A549 (cell line): ENCODE measurements around the gene CCP110. TPM values are rescaled to one million over a fixed set of nuclear protein-coding genes. Genes with fewer than 3 reads are reported as not detected.
A peak's percentile ranks its signal among the peaks of the same experiment; 100 is the strongest.

Experiments
- ATAC-seq, 2 experiments: fragments of 200-7000 bp in 1 of 2; fragments of >200 bp in 1 of 2; cut with Nextera tagmentation in 1 of 2; cut with Tn5 transposase in 1 of 2; 3 replicates each; pipeline versions ENCODE4 v1.8.0 to v1.9.1; 2018 to 2020; ENCODE audit warnings: mild to moderate bottlenecking in 1 of 2, moderate library complexity in 1 of 2
- CTCF ChIA-PET: fragments of 300-600 bp; sonication (Branson Sonifier 250); formaldehyde crosslinking; extraction: SDS; loops from one replicate; lab custom pipeline; 2021; ENCODE audit warnings: antibody characterized with exemption, inconsistent platforms; lab: Yijun Ruan, JAX
- POLR2A ChIA-PET: fragments of 350-600 bp; formaldehyde crosslinking; extraction: SDS; loops from one replicate; lab custom pipeline; 2021; ENCODE audit warnings: antibody characterized with exemption, inconsistent platforms; lab: Yijun Ruan, JAX
- DNase-seq, 2 experiments: peaks; one replicate each; pipeline versions ENCODE4 v3.0.0 to v3.0.0-alpha.2; 2011 to 2016; ENCODE audit warnings: low read depth in 1 of 2, low spot score in 1 of 2
- FAIRE-seq: peaks from 2 replicates; lab custom pipeline; 2011; peaks lifted over from hg19 to GRCh38; lab: Jason Lieb, UNC
- H3K27ac ChIP-seq, 2 experiments: fragments of >200 bp; sonication (Bioruptor Twin); formaldehyde crosslinking; 3 replicates each; pipeline ENCODE4 v1.5.1; 2016 to 2017
- H3K4me1 ChIP-seq: fragments of >200 bp; sonication (Bioruptor Twin); formaldehyde crosslinking; 3 replicates; pipeline ENCODE4 v1.6.1; 2016
- H3K4me2 ChIP-seq: fragments of >200 bp; sonication (Bioruptor Twin); formaldehyde crosslinking; 3 replicates; pipeline ENCODE4 v1.6.1; 2016
- H3K4me3 ChIP-seq: fragments of >200 bp; sonication (Bioruptor Twin); formaldehyde crosslinking; 3 replicates; pipeline ENCODE4 v1.5.1; 2016
- H3K9me3 ChIP-seq: fragments of >200 bp; sonication (Bioruptor Twin); formaldehyde crosslinking; 3 replicates; pipeline ENCODE4 v1.6.1; 2016
- CBX2 ChIP-seq: fragments of 200-600 bp; sonication (generic); IDR thresholded peaks from 2 replicates; pipeline ENCODE4 v1.6.1; 2016; ENCODE audit warnings: low read depth, mild to moderate bottlenecking, borderline replicate concordance
- CHD2 ChIP-seq: fragments of 150-350 bp; IDR thresholded peaks from 2 replicates; pipeline ENCODE4 v1.6.1; 2014; ENCODE audit warnings: low read length; ENCODE audit not compliant: partially characterized antibody
- CHD4 ChIP-seq: fragments of 200-600 bp; sonication (generic); IDR thresholded peaks from 2 replicates; pipeline ENCODE4 v1.6.1; 2016; ENCODE audit warnings: antibody characterized with exemption, mild to moderate bottlenecking, borderline replicate concordance
- EHF ChIP-seq: fragments of 250-450 bp; sonication (Bioruptor Pico); IDR thresholded peaks from 2 replicates; pipeline ENCODE4 v1.5.0; 2020; ENCODE audit warnings: mild to moderate bottlenecking
- ESRRA ChIP-seq: fragments of 150-350 bp; IDR thresholded peaks from 2 replicates; pipeline ENCODE4 v1.6.1; 2014; ENCODE audit warnings: mild to moderate bottlenecking, low read length, borderline replicate concordance
- FOSL2 ChIP-seq, 2 experiments: fragments of 450-650 bp in 1 of 2; fragments of >200 bp in 1 of 2; sonication (Bioruptor Twin) in 1 of 2; formaldehyde crosslinking; IDR thresholded peaks; 2 replicates each; pipeline versions ENCODE4 v1.5.0 to v1.6.1; 2016 to 2020; ENCODE audit warnings: mild to moderate bottlenecking in 1 of 2, moderate library complexity in 1 of 2
- HDAC2 ChIP-seq: fragments of 200-600 bp; sonication (generic); IDR thresholded peaks from 2 replicates; pipeline ENCODE4 v1.6.1; 2016
- HOXB5 ChIP-seq: fragments of 250-450 bp; sonication (Bioruptor Pico); IDR thresholded peaks from 2 replicates; pipeline ENCODE4 v1.5.0; 2020; ENCODE audit warnings: mild to moderate bottlenecking, moderate library complexity
- JUN ChIP-seq, 2 experiments: fragments of >200 bp; sonication (Bioruptor Twin); formaldehyde crosslinking; IDR thresholded peaks; 2 replicates in 1 of 2; 3 replicates in 1 of 2; pipeline ENCODE4 v1.6.1; 2016 to 2017
- PBX3 ChIP-seq: IDR thresholded peaks from 2 replicates; pipeline ENCODE4 v1.6.1; 2012
- PHF8 ChIP-seq: fragments of 200-600 bp; sonication (generic); IDR thresholded peaks from 2 replicates; pipeline ENCODE4 v1.6.1; 2016; ENCODE audit warnings: low read depth, mild to moderate bottlenecking, antibody characterized with exemption, moderate library complexity, borderline replicate concordance
- POLR2AphosphoS2 ChIP-seq: conservative IDR thresholded peaks from 2 replicates; pipeline ENCODE4 v1.6.1; 2012; ENCODE audit warnings: low read length, improper control_type of control experiment, inconsistent platforms
- RAD21 ChIP-seq, 2 experiments: fragments of >200 bp in 1 of 2; sonication (Bioruptor Twin) in 1 of 2; formaldehyde crosslinking in 1 of 2; IDR thresholded peaks in 1 of 2; conservative IDR thresholded peaks in 1 of 2; 2 replicates in 1 of 2; 3 replicates in 1 of 2; pipeline ENCODE4 v1.6.1; 2012 to 2018; ENCODE audit warnings: inconsistent platforms in 1 of 2
- RARB ChIP-seq: fragments of 250-450 bp; sonication (Bioruptor Pico); IDR thresholded peaks from 2 replicates; pipeline ENCODE4 v1.8.0; 2021; ENCODE audit warnings: mild to moderate bottlenecking, moderate library complexity
- REST ChIP-seq: fragments of 200-600 bp; sonication (generic); IDR thresholded peaks from 2 replicates; pipeline ENCODE4 v1.6.1; 2016; ENCODE audit warnings: antibody characterized with exemption, mild to moderate bottlenecking, moderate library complexity
- RFX5 ChIP-seq: fragments of 450-650 bp; IDR thresholded peaks from 2 replicates; pipeline ENCODE4 v1.7.1; 2014; ENCODE audit warnings: antibody characterized with exemption, mild to moderate bottlenecking, moderate library complexity
- TFCP2L1 ChIP-seq: fragments of 250-450 bp; sonication (Bioruptor Pico); IDR thresholded peaks from 2 replicates; pipeline ENCODE4 v1.5.0; 2021; ENCODE audit warnings: mild to moderate bottlenecking
- TP53 ChIP-seq: fragments of 250-450 bp; sonication (Bioruptor Pico); IDR thresholded peaks from 2 replicates; pipeline ENCODE4 v1.5.0; 2021; ENCODE audit warnings: mild to moderate bottlenecking, moderate library complexity
- WGBS: methylation state at CpG from one replicate; pipeline ENCODE4 v1.1.6; 2017; ENCODE audit errors: missing lambda C conversion rate; 5-methylcytosine and 5-hydroxymethylcytosine counted together
- polyA plus RNA-seq, 4 experiments: library from polyadenylated mRNA; depleted of rRNA in 3 of 4; stranded (reverse); fragments of >200 nt; fragmentation: RNase III in 1 of 4; extraction: RNeasy Plus Mini Kit Qiagen cat#74134 plus additional on column Dnase treatment in 1 of 4; gene quantifications; 2 replicates in 3 of 4; 3 replicates in 1 of 4; pipeline ENCODE4 v1.2.3, GENCODE V29; 2011 to 2017
- TF ChIP-seq, protein P1 (sequence below): fragments of >200 bp; sonication (Bioruptor Twin); formaldehyde crosslinking; IDR thresholded peaks from 3 replicates; pipeline ENCODE4 v1.6.1; 2016
- TF ChIP-seq, protein P2 (sequence below): IDR thresholded peaks from 2 replicates; pipeline ENCODE4 v1.6.1; 2012
- TF ChIP-seq, protein P3 (sequence below): fragments of >200 bp; sonication (Bioruptor Twin); formaldehyde crosslinking; IDR thresholded peaks from 2 replicates; pipeline ENCODE4 v1.6.1; 2016
- TF ChIP-seq, protein P4 (sequence below): fragments of 250-450 bp; sonication (Bioruptor Pico); IDR thresholded peaks from 2 replicates; pipeline ENCODE4 v1.5.0; 2020; ENCODE audit warnings: low read depth, mild to moderate bottlenecking, moderate library complexity
- TF ChIP-seq, protein P5 (sequence below): fragments of 150-350 bp; IDR thresholded peaks from 2 replicates; pipeline ENCODE4 v1.6.1; 2014; ENCODE audit warnings: low read depth, mild to moderate bottlenecking, low read length

The CCP110 gene
- polyA plus RNA-seq, 2 of the 4 experiments (the other 2 are of a cell fraction) = 11.3 to 15.3 TPM

- TF ChIP-seq PHF8 (no peak), CHD2 (no peak), EHF (CRISPR knock-in tag) (no peak), RARB (no peak), TFCP2L1 (CRISPR knock-in tag) (no peak), POLR2AphosphoS2 (no peak)
- TF ChIP-seq, protein P1, sequence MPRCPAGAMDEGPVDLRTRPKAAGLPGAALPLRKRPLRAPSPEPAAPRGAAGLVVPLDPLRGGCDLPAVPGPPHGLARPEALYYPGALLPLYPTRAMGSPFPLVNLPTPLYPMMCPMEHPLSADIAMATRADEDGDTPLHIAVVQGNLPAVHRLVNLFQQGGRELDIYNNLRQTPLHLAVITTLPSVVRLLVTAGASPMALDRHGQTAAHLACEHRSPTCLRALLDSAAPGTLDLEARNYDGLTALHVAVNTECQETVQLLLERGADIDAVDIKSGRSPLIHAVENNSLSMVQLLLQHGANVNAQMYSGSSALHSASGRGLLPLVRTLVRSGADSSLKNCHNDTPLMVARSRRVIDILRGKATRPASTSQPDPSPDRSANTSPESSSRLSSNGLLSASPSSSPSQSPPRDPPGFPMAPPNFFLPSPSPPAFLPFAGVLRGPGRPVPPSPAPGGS = no peak
- TF ChIP-seq, protein P2, sequence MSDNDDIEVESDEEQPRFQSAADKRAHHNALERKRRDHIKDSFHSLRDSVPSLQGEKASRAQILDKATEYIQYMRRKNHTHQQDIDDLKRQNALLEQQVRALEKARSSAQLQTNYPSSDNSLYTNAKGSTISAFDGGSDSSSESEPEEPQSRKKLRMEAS = no peak
- TF ChIP-seq, protein P3, sequence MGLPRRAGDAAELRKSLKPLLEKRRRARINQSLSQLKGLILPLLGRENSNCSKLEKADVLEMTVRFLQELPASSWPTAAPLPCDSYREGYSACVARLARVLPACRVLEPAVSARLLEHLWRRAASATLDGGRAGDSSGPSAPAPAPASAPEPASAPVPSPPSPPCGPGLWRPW = no peak
- TF ChIP-seq, protein P4, sequence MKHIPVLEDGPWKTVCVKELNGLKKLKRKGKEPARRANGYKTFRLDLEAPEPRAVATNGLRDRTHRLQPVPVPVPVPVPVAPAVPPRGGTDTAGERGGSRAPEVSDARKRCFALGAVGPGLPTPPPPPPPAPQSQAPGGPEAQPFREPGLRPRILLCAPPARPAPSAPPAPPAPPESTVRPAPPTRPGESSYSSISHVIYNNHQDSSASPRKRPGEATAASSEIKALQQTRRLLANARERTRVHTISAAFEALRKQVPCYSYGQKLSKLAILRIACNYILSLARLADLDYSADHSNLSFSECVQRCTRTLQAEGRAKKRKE (CRISPR knock-in tag) = no peak
- TF ChIP-seq, all 56 proteins: peak for 0
Observed at GRCh38 chr16:19474617-19475016, 49.1 kb upstream of the CCP110 start (continued).

- 100% methylated on average over 1 of the region's 1 CpG for WGBS
- no peak for DNase-seq
- CTCF ChIA-PET = interaction anchor here (1.2 to 2.1 kb wide), 3 partner anchors 24 to 36 kb away, joined by 3 to 10 read pairs (median 4); no protein-coding TSS in a partner anchor
Observed at GRCh38 chr16:19478505-19478904, 45.2 kb upstream of the CCP110 start.

GRCh38 chr16:19479302-19479721 is 44.4 kb upstream of the CCP110 start:
- POLR2A ChIA-PET = no interaction called here
- TF ChIP-seq HDAC2 (no peak), ESRRA (no peak), RAD21 (conservative IDR thresholded peaks at IDR 0.05 in 1 of 2, IDR thresholded peaks at IDR 0.05 in 1 of 2) (no peak), RFX5 (no peak), PBX3 (no peak), CBX2 (no peak), FOSL2 (IDR thresholded peaks at IDR 0.05) (no peak), FOSL2 (CRISPR knock-in tag; IDR thresholded peaks at IDR 0.05) (no peak), JUN (IDR thresholded peaks at IDR 0.05) (no peak), HOXB5 (no peak), REST (no peak), CHD4 (no peak)
- TF ChIP-seq, protein P4 (CRISPR knock-in tag) = no peak
- TF ChIP-seq, protein P5, sequence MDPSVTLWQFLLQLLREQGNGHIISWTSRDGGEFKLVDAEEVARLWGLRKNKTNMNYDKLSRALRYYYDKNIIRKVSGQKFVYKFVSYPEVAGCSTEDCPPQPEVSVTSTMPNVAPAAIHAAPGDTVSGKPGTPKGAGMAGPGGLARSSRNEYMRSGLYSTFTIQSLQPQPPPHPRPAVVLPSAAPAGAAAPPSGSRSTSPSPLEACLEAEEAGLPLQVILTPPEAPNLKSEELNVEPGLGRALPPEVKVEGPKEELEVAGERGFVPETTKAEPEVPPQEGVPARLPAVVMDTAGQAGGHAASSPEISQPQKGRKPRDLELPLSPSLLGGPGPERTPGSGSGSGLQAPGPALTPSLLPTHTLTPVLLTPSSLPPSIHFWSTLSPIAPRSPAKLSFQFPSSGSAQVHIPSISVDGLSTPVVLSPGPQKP = no peak
- TF ChIP-seq, all 56 proteins: peak for 0
- Histone ChIP-seq H3K9me3 (peaks cover 4% of the 10 kb centered on the region; the same call in 1 of the 3 replicates), H3K27ac (peak overlapping the region in 1 of 2 experiments; percentile 52; a peak in 1 of 6 replicates), H3K4me1 (peaks cover 21% of the 10 kb centered on the region), H3K4me2 (no peak overlapping the region), H3K4me3 (no peak overlapping the region)
- DNase-seq (no peak), ATAC-seq (no peak), FAIRE-seq (no peak)
- WGBS = 74% methylated on average over 3 of the region's 3 CpGs
- CTCF ChIA-PET = interaction anchor here (2.1 kb wide), 1 partner anchor 23 kb away, joined by 10 read pairs; no protein-coding TSS in a partner anchor

More at GRCh38 chr16:19478505-19478904, 45.2 kb upstream of the CCP110 start:
- FAIRE-seq = no peak
- Histone ChIP-seq H3K4me1 (peaks cover 21% of the 10 kb centered on the region), H3K4me2 (no peak overlapping the region), H3K9me3 (peaks cover 4% of the 10 kb centered on the region; the same call in 1 of the 3 replicates), H3K27ac (no peak overlapping the region), H3K4me3 (no peak overlapping the region)
- ATAC-seq = no peak
- TF ChIP-seq TP53 (CRISPR knock-in tag) (no peak), FOSL2 (IDR thresholded peaks at IDR 0.05) (no peak), FOSL2 (CRISPR knock-in tag; IDR thresholded peaks at IDR 0.05) (no peak)
- POLR2A ChIA-PET = interaction anchor here (0.6 kb wide), 1 partner anchor 65 kb away, joined by 9 read pairs; no protein-coding TSS in a partner anchor
